Measurements from ENCODE around the gene NDUFAF7. TPM values are rescaled to one million over a fixed set of nuclear protein-coding genes. Genes with fewer than 3 reads are reported as not detected.
"Not testable (repeated sequence)": the region's sequence is repeated elsewhere in the genome, so short reads cannot be mapped to it uniquely, and the experiment has no call there.

Gene NDUFAF7
- total RNA-seq, 1 donor from 2014 or later: 22.4 TPM

GRCh38 chr2:37205689-37206341, 25.6 kb upstream of the NDUFAF7 start:
- peaks cover 5% of the 10 kb centered on the region for H3K4me1 Mint-ChIP-seq
- CTCF ChIA-PET: no interaction called here
- no peak overlapping the region for H3K27ac Mint-ChIP-seq
- H3K9me3 Mint-ChIP-seq: peaks cover 29% of the 10 kb centered on the region
- H3K36me3 Mint-ChIP-seq (ENCODE audit: low read depth): peaks cover 88% of the 10 kb centered on the region
- no peak for TF ChIP-seq CTCF (IDR thresholded peaks at IDR 0.05)
- H3K27me3 Mint-ChIP-seq: no peaks in the 10 kb centered on the region
- DNase-seq (no peak), ATAC-seq (ENCODE audit: low read depth) (no peak)
- intact Hi-C loops (cut with micrococcal nuclease): no loop called here
- H3K4me3 Mint-ChIP-seq: no peak overlapping the region
- POLR2A ChIA-PET: no interaction called here

GRCh38 chr2:37206760-37207159, 24.7 kb upstream of the NDUFAF7 start:
- DNase-seq; intact Hi-C loops (cut with micrococcal nuclease); H3K27ac Mint-ChIP-seq; H3K27me3 Mint-ChIP-seq; H3K4me3 Mint-ChIP-seq; CTCF ChIA-PET; H3K4me1 Mint-ChIP-seq; ATAC-seq (ENCODE audit: low read depth): not testable (repeated sequence)
- POLR2A ChIA-PET: interaction anchor here (0.6 kb wide), 1 partner anchor 113 kb away, joined by 7 read pairs; no protein-coding TSS in a partner anchor
- H3K36me3 Mint-ChIP-seq (ENCODE audit: low read depth): peaks cover 89% of the 10 kb centered on the region
- peaks cover 29% of the 10 kb centered on the region for H3K9me3 Mint-ChIP-seq

GRCh38 chr2:37211212-37211611, 20.2 kb upstream of the NDUFAF7 start:
- peaks cover 86% of the 10 kb centered on the region for H3K36me3 Mint-ChIP-seq (ENCODE audit: low read depth)
- TF ChIP-seq CTCF (IDR thresholded peaks at IDR 0.05): no peak
- DNase-seq (no peak), ATAC-seq (ENCODE audit: low read depth) (no peak)
- H3K27me3 Mint-ChIP-seq: no peaks in the 10 kb centered on the region
- H3K27ac Mint-ChIP-seq: no peak overlapping the region
- H3K4me3 Mint-ChIP-seq: no peak overlapping the region
- peaks cover 7% of the 10 kb centered on the region for H3K4me1 Mint-ChIP-seq
- H3K9me3 Mint-ChIP-seq: peaks cover 25% of the 10 kb centered on the region
- intact Hi-C loops (cut with micrococcal nuclease): no loop called here
- ChIA-PET POLR2A (no interaction called here), CTCF (no interaction called here)

GRCh38 chr2:37211939-37212338, 19.5 kb upstream of the NDUFAF7 start:
- Mint-ChIP-seq H3K9me3 (peaks cover 21% of the 10 kb centered on the region), H3K4me1 (peaks cover 7% of the 10 kb centered on the region), H3K27ac (no peak overlapping the region), H3K4me3 (no peak overlapping the region), H3K36me3 (ENCODE audit: low read depth) (peaks cover 87% of the 10 kb centered on the region), H3K27me3 (no peaks in the 10 kb centered on the region)
- no peak for ATAC-seq (ENCODE audit: low read depth)
- TF ChIP-seq CTCF (IDR thresholded peaks at IDR 0.05): no peak
- ChIA-PET POLR2A (no interaction called here), CTCF (no interaction called here)
- intact Hi-C loops (cut with micrococcal nuclease): no loop called here
- DNase-seq: no peak

- CTCF ChIA-PET: no interaction called here
- intact Hi-C loops (cut with micrococcal nuclease): no loop called here
- Mint-ChIP-seq H3K4me3 (no peak overlapping the region), H3K27me3 (no peaks in the 10 kb centered on the region), H3K4me1 (peaks cover 2% of the 10 kb centered on the region), H3K9me3 (no peaks in the 10 kb centered on the region), H3K36me3 (ENCODE audit: low read depth) (peaks cover 75% of the 10 kb centered on the region), H3K27ac (no peak overlapping the region)
- TF ChIP-seq CTCF (IDR thresholded peaks at IDR 0.05): no peak
- no peak for ATAC-seq (ENCODE audit: low read depth)
- DNase-seq: no peak
- POLR2A ChIA-PET: interaction anchor here (0.7 kb wide), 1 partner anchor 115 kb away, joined by 3 read pairs; no protein-coding TSS in a partner anchor
Measured at GRCh38 chr2:37215250-37215649, 16.2 kb upstream of the NDUFAF7 start.

GRCh38 chr2:37219046-37219445, 12.4 kb upstream of the NDUFAF7 start:
- TF ChIP-seq CTCF (IDR thresholded peaks at IDR 0.05): no peak
- CTCF ChIA-PET: no interaction called here

More at GRCh38 chr2:37219046-37219445, 12.4 kb upstream of the NDUFAF7 start:
- Mint-ChIP-seq H3K27ac (no peak overlapping the region), H3K9me3 (no peaks in the 10 kb centered on the region), H3K4me3 (no peak overlapping the region), H3K4me1 (peaks cover 4% of the 10 kb centered on the region), H3K27me3 (no peaks in the 10 kb centered on the region), H3K36me3 (ENCODE audit: low read depth) (peaks cover 78% of the 10 kb centered on the region)
- no peak for DNase-seq
- intact Hi-C loops (cut with micrococcal nuclease): no loop called here
- ATAC-seq (ENCODE audit: low read depth): no peak
- POLR2A ChIA-PET: no interaction called here

Measured in activated B cell treated with CpG ODN at 0.5 μM for 24 hours (primary cell).